ACC112 (cell line): ENCODE results near the gene FOXC2.

Source experiments
- H2AFZ ChIP-seq: fragments of 200-600 bp; sonication (generic); one replicate; pipeline ENCODE4 v1.6.0; 2017; ENCODE audit warnings: antibody characterized with exemption, low read length; ENCODE audit not compliant: unreplicated experiment
- H3K27ac ChIP-seq: fragments of 200-600 bp; sonication (generic); 2 replicates; pipeline ENCODE4 v1.5.1; 2014; ENCODE audit warnings: low read depth, mild to moderate bottlenecking, antibody characterized with exemption, low read length, moderate library complexity
- H3K27me3 ChIP-seq: fragments of 200-600 bp; sonication (generic); 2 replicates; pipeline ENCODE4 v1.6.1; 2014; ENCODE audit warnings: mild to moderate bottlenecking, antibody characterized with exemption, low read length, moderate library complexity, mixed read lengths; ENCODE audit not compliant: insufficient read depth
- H3K36me3 ChIP-seq: fragments of 200-600 bp; sonication (generic); 2 replicates; pipeline ENCODE4 v1.6.1; 2016; ENCODE audit warnings: mild to moderate bottlenecking, antibody characterized with exemption, low read length, moderate library complexity, mixed read lengths; ENCODE audit not compliant: insufficient read depth
- H3K4me1 ChIP-seq: fragments of 200-600 bp; sonication (generic); one replicate; pipeline ENCODE4 v1.6.1; 2016; ENCODE audit warnings: low read length, mixed read lengths; ENCODE audit not compliant: insufficient read depth, unreplicated experiment, control insufficient read depth
- H3K4me3 ChIP-seq: fragments of 200-600 bp; sonication (generic); 2 replicates; pipeline ENCODE4 v1.5.1; 2014; ENCODE audit warnings: mild to moderate bottlenecking, low read depth, low read length
- H3K79me2 ChIP-seq: fragments of 200-600 bp; sonication (generic); one replicate; pipeline ENCODE4 v1.6.0; 2016; ENCODE audit warnings: low read length; ENCODE audit not compliant: control insufficient read depth, unreplicated experiment, insufficient read depth

The FOXC2 gene

DNA sequence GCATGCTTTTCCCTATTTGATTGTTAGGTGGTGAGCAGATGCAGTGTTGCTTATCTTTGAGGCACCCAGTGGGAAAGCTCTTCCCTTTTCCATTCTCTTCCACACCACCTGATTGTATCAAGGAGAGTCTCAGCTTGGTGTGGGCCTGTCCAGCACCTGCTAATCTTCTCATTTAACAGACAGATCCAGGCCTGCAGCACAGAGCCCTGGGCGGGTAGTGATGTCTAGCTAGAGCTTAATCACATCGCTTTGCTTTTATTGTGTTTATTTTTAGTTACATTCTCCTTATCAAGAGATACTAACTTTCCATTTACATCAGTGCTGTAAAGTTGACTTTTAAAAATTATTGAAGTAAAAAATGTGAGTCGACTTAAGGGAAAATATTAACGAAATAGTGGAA is 35.9 kb downstream of the FOXC2 start:
- Histone ChIP-seq H3K79me2 (no peaks in the 10 kb centered on the region), H3K36me3 (no peaks in the 10 kb centered on the region), H3K4me1 (no peaks in the 10 kb centered on the region), H3K27me3 (no peaks in the 10 kb centered on the region), H2AFZ (no peak overlapping the region), H3K27ac (no peak overlapping the region), H3K4me3 (no peak overlapping the region)

DNA sequence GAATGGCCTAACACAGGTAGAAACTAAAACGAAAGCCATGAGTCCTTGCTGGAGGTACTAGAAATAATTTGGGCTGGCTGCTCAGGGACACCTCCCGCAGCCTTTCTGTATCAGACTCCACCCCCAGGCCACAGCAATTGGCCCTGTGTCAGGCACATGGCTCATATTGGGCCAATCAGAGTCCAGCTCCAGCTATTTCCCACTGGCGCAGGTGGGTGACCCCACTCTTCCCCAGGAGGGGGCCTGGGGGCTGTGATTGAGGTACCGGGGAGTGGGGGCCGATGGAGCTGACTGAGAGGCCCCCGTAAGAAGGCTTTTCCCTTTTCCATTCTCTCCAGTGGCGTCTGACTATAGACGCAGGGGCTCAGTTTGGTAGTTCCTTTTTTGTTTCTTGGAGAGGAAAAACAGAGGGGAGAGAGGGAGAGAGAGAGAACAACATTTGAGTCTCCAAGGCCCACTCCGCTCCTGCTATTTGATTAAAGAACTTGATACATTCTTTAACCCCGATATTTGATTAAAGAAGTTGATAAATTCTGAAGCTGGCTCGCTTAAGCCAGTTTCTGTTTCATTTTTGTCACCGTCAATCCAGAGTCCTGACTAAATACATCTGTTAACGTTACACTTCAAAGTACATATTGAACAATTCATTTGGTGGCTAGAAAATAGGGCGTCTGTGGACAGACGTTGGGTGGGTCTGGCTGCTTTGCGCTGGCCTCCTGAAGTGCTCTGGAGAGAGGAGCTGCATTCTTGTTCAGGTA is 38.0 kb downstream of the FOXC2 start:
- H2AFZ ChIP-seq = peak overlapping the region; percentile 84
- peak overlapping the region; percentile 61 for H3K4me3 ChIP-seq
- H3K27me3 ChIP-seq = no peaks in the 10 kb centered on the region
- H3K4me1 ChIP-seq = peaks cover 13% of the 10 kb centered on the region
- no peaks in the 10 kb centered on the region for H3K36me3 ChIP-seq
- H3K27ac ChIP-seq = no peak overlapping the region
- no peaks in the 10 kb centered on the region for H3K79me2 ChIP-seq

DNA sequence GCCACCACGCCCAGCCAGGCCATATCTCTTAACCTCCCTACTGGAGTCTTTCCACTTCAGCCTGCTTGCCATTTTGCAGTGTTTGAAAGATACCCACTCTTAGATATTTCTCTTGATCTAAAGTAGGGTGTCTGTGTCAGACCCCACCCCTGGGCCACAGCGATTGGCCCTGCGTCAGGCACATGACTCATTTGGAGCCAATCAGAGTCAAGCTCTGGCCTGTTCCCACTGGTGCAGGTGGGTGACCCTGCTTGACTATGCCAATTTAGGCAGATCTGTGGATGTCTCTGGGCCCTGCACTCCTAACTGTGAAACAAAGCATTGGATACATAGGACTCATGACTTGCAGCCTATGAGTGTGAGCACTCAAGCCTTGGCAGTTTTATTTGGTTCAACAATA is 39.3 kb downstream of the FOXC2 start:
- no peaks in the 10 kb centered on the region for H3K27me3 ChIP-seq
- H3K27ac ChIP-seq = no peak overlapping the region
- H2AFZ ChIP-seq = no peak overlapping the region
- peaks cover 21% of the 10 kb centered on the region for H3K4me1 ChIP-seq
- no peaks in the 10 kb centered on the region for H3K79me2 ChIP-seq
- H3K36me3 ChIP-seq = no peaks in the 10 kb centered on the region
- H3K4me3 ChIP-seq = no peak overlapping the region

DNA sequence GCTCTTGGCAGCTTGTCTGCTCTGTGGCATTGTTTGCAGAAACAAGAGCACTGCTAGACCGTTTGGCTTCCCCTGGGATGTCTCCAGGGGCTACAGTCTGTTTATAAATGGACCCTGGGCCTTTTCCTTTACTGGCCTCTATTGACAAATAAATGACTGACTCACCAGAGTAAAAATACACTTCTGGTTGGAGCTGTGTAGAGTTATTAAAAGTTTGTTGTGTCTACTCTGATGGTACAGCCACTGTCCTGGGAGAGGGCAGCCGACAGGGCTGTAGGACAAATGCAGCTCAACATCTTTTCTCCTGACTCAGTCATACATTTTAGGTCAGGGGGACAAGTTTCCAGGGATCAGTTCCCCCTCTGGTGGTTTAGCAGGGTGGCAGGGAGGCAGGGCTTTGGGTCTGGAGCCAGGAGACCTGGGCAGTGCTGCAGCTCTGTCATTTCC is 41.7 kb downstream of the FOXC2 start:
- Histone ChIP-seq H3K4me1 (peaks cover 33% of the 10 kb centered on the region), H3K27ac (peak overlapping the region; percentile 76; the same call in 1 of the 2 replicates), H2AFZ (no peak overlapping the region), H3K27me3 (no peaks in the 10 kb centered on the region), H3K4me3 (no peak overlapping the region), H3K79me2 (no peaks in the 10 kb centered on the region), H3K36me3 (no peaks in the 10 kb centered on the region)

DNA sequence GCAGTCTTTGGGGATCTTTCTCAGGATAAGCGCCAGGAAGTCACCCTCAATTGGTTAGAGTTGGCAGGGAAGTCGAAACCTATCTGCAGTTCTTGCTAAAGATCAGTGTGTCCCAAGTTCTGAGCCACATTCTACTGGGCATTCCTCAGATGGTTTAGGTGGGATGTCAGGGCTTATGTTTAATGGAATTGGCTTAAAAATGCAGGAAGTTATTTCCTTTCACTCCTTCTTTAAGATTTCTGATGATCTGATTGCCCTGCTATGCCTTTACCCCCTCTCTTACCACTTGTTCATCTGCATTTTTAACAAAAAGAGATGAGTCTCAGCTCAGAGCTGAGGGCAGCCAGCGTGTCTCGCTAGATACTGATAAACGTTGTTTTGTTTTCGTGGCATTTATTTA is 42.5 kb downstream of the FOXC2 start:
- H3K79me2 ChIP-seq = no peaks in the 10 kb centered on the region
- peak overlapping the region; percentile 21; the same call in 1 of the 2 replicates for H3K4me3 ChIP-seq
- H3K27ac ChIP-seq = peak overlapping the region; percentile 76
- no peaks in the 10 kb centered on the region for H3K27me3 ChIP-seq
- H3K4me1 ChIP-seq = peaks cover 33% of the 10 kb centered on the region
- no peaks in the 10 kb centered on the region for H3K36me3 ChIP-seq
- peak overlapping the region; percentile 88 for H2AFZ ChIP-seq

DNA sequence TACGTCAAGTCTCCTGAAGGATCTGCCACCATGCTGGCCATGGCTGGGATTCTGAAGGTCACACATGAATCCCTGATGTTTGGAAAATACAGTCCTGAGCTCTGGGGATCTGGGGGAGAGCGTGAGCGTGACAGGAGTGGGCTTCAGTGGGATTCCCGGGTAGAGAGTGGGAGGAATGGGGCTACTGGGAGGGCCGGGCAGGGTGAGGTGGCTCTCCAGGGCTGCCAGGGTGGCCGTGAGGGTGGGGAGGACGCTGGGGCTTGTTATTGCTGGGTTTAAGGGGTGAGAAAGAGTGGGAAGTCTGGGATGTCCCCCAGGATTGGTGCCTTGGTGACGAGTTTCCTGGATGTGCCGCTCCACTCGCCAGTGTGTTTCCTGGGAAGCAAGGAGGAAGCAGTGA is 43.0 kb downstream of the FOXC2 start:
- Histone ChIP-seq H3K4me1 (peaks cover 33% of the 10 kb centered on the region), H3K36me3 (no peaks in the 10 kb centered on the region), H2AFZ (peak overlapping the region; percentile 88), H3K79me2 (no peaks in the 10 kb centered on the region), H3K27ac (peak overlapping the region; percentile 76), H3K4me3 (peak overlapping the region; percentile 21; the same call in 1 of the 2 replicates), H3K27me3 (no peaks in the 10 kb centered on the region)

DNA sequence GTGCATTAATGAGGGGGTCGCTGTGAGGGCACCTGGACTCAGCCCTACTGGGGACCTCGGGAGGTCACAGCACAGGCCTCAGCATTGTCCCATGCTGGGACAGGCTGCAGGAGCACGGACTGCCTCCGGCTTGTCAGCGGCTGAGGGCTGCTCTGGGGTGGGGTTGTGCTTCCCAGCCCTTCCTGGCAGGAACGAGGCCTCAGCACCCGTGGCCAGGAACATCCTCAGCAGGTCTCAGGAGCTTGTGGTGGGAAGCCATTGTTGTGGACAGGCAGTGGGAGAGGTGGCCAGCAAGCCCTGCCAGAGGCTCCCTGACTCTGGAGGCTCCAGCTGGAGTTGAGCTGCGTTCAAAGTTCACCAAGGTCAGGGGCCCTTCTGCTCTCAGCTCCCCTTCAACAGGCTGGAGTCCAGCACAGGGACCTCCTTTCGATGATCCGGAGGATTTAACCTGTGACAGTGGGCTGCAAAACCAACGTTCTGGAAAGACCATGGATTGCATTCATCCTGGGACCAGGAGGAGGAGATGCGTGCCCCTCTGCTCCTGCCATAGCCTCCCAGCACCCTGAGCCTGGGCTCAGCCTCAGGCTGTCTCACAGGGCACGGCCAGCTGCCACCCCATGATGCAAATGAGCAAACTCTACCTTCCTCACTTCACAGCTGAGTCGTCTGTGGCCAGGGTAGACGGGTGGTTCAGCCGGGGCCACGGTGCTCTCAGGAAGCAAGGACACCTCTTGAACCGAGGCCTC is 44.3 kb downstream of the FOXC2 start:
- H3K27me3 ChIP-seq = no peaks in the 10 kb centered on the region
- H3K4me1 ChIP-seq = peaks cover 33% of the 10 kb centered on the region
- H3K27ac ChIP-seq = peak overlapping the region; percentile 4; the same call in 1 of the 2 replicates
- H3K79me2 ChIP-seq = no peaks in the 10 kb centered on the region
- no peaks in the 10 kb centered on the region for H3K36me3 ChIP-seq
- no peak overlapping the region for H3K4me3 ChIP-seq
- H2AFZ ChIP-seq = no peak overlapping the region

DNA sequence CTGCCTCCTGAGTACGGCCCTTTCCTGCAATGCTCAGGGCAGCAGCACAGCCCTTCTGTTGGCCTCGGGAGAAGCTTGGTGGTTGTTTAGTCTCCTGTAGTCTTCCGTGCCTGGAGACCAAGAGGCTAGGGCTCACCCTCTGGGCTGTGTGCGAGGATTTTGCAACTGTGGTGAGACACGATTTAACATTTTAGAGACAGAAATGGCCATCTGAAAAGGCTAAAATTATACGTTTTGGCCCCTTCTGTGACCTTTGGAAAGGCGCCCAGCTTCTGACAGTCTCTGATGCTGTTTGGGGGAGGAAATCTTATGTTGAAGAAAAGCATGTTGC is 44.9 kb downstream of the FOXC2 start:
- Histone ChIP-seq H2AFZ (no peak overlapping the region), H3K27ac (peak overlapping the region; percentile 4; the same call in 1 of the 2 replicates), H3K4me3 (no peak overlapping the region), H3K4me1 (peaks cover 33% of the 10 kb centered on the region), H3K27me3 (no peaks in the 10 kb centered on the region), H3K79me2 (no peaks in the 10 kb centered on the region), H3K36me3 (no peaks in the 10 kb centered on the region)

DNA sequence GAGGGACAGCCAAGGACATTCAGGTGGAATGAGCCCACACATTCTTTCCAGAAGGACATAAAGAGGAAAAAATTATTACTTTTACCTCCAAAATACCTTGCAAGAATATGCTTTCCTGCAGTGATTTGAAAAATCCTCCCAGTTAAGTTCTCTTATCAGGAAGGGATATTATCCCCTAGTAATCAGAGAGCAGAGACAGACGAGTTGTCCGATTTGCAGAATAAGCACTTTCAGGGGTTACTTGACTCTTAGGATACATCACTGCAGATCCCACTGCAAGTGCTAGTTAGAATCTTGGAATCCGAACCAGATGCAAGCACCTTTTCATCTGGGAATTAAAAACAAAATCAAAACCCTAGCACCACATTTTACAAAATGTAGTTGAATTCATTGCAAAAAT is 45.3 kb downstream of the FOXC2 start:
- Histone ChIP-seq H3K79me2 (no peaks in the 10 kb centered on the region), H3K4me3 (no peak overlapping the region), H3K27ac (peak overlapping the region; percentile 4; the same call in 1 of the 2 replicates), H3K4me1 (peaks cover 33% of the 10 kb centered on the region), H2AFZ (no peak overlapping the region), H3K27me3 (no peaks in the 10 kb centered on the region), H3K36me3 (no peaks in the 10 kb centered on the region)

DNA sequence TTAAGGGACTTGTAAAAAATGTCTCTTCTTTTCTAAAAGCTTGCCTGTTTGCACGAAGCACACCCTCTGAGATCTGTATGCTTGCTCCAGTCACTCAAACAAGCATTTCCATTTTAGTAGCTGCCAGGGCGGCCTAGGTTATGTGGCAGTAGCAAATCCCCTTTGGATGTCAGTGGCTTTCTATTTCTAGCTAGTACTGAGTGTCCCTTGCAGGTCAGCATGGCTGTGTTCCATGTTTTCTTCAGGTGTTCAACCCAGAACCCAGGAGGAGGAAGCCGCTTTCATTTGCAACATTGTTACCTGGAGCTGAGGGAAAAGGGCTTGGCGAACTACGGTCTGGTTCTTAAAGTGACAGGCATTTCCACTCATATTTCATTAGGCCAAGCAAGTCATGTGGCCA is 48.1 kb downstream of the FOXC2 start:
- Histone ChIP-seq H3K27ac (no peak overlapping the region), H3K36me3 (no peaks in the 10 kb centered on the region), H2AFZ (no peak overlapping the region), H3K4me1 (peaks cover 28% of the 10 kb centered on the region), H3K79me2 (no peaks in the 10 kb centered on the region), H3K27me3 (no peaks in the 10 kb centered on the region), H3K4me3 (no peak overlapping the region)

DNA sequence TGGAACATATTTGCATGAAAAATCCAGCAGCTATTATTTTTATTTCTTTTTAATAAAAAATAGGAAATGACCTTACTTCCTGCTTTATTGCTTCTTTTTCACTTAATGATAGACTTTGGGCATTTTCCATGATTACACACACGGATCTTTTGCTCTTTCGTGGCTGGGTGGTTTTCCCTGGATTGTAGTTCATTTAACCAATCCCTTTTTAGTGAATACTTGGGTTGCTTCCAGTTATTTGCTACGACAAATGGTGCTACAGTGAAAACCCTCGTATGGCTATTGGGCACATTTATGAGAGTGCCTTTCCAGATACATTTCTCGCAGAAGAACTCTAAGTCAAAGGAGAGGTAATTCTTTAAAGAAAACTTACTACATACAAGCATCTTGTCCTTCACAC is 50.3 kb downstream of the FOXC2 start:
- Histone ChIP-seq H3K4me1 (peaks cover 17% of the 10 kb centered on the region), H3K79me2 (no peaks in the 10 kb centered on the region), H3K27me3 (no peaks in the 10 kb centered on the region), H3K4me3 (no peak overlapping the region), H3K36me3 (no peaks in the 10 kb centered on the region), H3K27ac (no peak overlapping the region), H2AFZ (no peak overlapping the region)
